CD4-positive, alpha-beta T cell treated with Interferon alpha-2 for 1 hour (primary cell): ENCODE data around the gene NHSL2.
A peak's percentile ranks its signal among the peaks of the same experiment; 100 is the strongest.

ENCODE experiments used
- DNase-seq, 2 donors: peaks; one replicate each; pipeline ENCODE4 v3.0.0-alpha.2; 2020 to 2022

NHSL2 gene

GRCh38 chrX:72020788-72021187 is 110.1 kb downstream of the NHSL2 start:
- DNase-seq: peak in 1 of 2 donors; percentile 50

- DNase-seq: peak; percentile 9 to 38
Measured at GRCh38 chrX:72021975-72022374, 111.3 kb downstream of the NHSL2 start.

DNA sequence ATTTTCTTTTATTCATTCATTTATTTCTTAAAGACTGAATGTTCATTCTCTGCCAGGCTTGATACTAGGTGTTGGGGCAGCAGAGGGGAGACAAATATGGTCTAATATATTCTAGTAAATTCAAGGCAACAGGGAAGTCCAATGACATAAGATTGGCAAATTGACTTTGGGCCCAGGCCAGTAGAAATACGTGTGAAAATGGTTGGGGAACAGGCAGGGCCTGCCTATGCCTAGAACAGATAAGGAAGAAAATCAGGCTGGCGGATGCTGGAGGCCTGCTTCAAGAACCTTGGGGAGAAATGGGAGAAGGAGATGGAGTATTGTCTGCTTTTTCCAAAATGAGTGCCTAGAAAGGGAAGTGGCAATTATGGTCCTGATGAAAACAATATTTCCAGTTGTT is 112.4 kb downstream of the NHSL2 start:
- DNase-seq: no peak

GRCh38 chrX:72025236-72025770 is 114.7 kb downstream of the NHSL2 start:
- DNase-seq: no peak

DNA sequence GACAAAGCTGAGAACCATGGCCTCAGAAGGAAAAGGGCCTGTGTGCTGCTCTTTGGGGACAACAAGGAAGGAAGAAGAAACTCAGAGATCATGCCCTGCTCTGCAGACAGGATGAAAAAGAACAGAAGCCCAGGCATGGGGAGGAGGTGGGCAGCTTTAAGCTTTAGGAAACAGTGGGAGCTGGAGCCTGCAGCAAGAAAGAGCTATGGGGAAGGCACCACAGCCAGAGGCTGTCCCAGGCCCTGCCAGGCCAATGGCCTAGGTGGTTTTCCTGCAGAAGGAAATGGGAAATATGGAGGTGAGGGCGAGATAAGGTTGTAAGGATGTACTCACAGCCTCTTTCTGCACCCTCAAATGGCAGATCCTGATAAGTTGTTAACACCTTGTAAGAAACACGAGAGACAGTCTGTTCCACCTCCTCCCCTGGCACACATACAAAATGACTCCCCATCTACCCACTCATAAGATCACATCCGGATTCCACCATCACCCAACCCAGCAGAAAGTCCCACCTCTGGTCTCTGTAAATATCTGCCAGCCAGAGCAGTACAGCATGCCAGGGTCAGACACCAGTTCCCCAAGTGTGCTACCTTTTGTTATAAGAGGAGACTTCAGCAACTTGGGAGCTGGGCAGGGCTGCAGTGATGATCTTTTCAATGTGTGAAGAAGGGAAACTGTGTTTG is 115.8 kb downstream of the NHSL2 start:
- peak in 1 of 2 donors; percentile 8 for DNase-seq

GRCh38 chrX:72027024-72027913 is 116.6 kb downstream of the NHSL2 start:
- DNase-seq: no peak

- DNase-seq: no peak
Measured at GRCh38 chrX:72027914-72028307, 117.3 kb downstream of the NHSL2 start.

GRCh38 chrX:72028701-72029470 is 118.2 kb downstream of the NHSL2 start:
- DNase-seq: no peak

GRCh38 chrX:72029483-72030411 is 119.1 kb downstream of the NHSL2 start:
- no peak for DNase-seq

DNA sequence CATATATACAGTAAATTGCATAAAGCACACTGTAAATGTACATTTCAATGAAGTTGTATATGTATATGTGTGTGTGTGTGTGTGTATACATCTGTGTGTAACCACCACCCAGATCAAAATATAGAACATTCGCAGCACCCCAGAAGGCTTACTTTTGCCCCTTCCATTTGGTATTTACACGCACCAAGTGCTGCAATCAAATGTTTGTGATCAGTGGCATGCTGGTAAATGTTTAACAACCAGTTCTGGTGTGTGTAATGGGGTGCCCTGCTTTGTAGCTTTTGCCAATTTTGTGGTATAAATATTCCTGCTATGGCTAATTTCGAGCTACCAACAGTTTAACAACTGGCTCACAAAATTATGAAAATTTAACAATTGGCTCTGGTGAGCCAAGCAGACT is 119.8 kb downstream of the NHSL2 start:
- DNase-seq: no peak

- DNase-seq: no peak
Measured at GRCh38 chrX:72031118-72031517, 120.5 kb downstream of the NHSL2 start.

- no peak for DNase-seq
Measured at GRCh38 chrX:72031634-72032033, 121.0 kb downstream of the NHSL2 start.

GRCh38 chrX:72037601-72038000 is 127.0 kb downstream of the NHSL2 start:
- no peak for DNase-seq

GRCh38 chrX:72038016-72038415 is 127.4 kb downstream of the NHSL2 start:
- no peak for DNase-seq

DNA sequence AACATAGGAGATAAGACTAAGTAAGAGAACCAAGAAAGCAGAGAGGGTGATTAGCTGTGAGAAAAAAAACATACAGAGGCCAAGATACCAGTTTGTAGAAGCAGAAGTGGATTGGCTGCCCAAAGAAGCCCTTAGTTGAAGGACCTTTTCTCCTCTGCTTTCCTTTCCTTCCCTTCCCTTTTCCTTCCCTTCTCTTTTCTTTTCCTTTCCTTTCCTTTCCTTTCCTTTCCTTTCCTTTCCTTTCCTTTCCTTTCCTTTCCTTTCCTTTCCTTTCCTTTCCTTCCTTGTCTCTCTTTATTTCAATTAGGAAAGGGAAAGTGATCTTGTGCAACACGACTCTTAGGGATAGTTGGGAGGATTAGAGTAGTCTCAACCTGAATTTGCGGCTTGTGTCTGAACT is 128.2 kb downstream of the NHSL2 start:
- DNase-seq: no peak

GRCh38 chrX:72040506-72040905 is 129.9 kb downstream of the NHSL2 start:
- DNase-seq: no peak

DNA sequence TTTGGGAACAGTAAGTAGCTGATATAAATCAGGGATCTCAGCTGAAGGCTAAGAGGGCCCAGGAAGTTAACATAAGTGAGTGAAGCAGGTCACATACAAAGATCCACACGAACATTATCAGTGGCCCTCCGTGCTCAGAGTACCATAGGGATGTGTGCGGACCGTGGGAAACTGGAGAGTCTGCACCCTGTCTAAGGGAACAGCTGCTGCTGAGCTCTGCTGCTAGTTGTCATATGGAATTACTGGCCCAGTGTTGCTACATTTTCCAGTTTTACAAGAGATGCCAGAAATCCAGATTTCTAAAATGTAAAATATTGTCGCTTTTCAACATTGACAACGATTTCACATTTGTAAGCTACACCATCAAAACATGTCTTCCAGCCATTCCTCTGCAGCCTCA is 130.5 kb downstream of the NHSL2 start:
- DNase-seq: no peak

GRCh38 chrX:72041871-72042851 is 131.5 kb downstream of the NHSL2 start:
- no peak for DNase-seq

DNA sequence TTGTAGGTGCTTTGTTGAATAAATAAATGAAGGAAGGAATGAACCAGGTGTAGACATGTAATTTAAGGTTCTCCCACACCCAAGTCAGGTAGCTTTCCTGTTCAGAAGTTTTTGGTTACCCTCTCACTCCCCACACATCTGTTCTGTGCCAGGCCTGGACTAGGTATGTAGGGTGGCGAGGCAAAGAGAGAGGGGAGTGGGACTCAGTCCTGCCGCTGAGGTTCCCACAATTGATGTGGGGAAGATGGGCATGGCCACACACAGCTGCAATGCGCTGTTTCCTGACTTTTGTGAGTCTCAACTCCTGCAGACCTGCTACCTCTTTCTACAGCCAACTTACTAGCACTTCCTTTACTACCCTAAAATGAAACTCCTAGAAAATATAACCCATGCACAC is 132.2 kb downstream of the NHSL2 start:
- DNase-seq: no peak

DNA sequence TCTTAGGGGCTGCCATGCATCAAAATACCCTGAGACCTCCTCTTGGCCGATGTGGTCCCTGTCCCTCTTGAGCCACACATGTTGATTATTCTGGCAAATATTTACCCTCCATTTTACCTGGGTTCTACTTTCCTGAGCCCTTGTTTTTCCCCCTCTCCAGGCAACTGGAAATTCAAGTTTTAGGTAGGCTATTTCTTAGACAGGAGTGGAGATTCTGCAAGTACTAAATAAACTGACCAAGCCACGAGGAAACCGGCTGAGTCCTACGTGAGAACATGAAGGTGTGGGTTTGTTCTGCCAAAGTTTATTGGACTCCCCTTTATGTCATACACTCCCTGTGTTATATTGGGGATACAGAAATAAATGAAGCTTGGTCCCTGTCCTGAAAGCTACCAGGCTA is 133.0 kb downstream of the NHSL2 start:
- DNase-seq: no peak

GRCh38 chrX:72045141-72045540 is 134.5 kb downstream of the NHSL2 start:
- DNase-seq: no peak
